Neural crest cell (in vitro differentiated cells): Measurements from ENCODE around the gene HDAC1. TPM values are rescaled to one million over a fixed set of nuclear protein-coding genes. Genes with fewer than 3 reads are reported as not detected.

ENCODE experiments used
- DNase-seq: peaks from one replicate; pipeline ENCODE4 v3.0.0; 2021; ENCODE audit warnings: low read depth, mixed read lengths, low spot score
- H3K27ac Mint-ChIP-seq: one replicate; pipeline ENCODE4 v1.8.0; 2021; ENCODE audit warnings: mild to moderate bottlenecking, mixed read lengths; ENCODE audit not compliant: unreplicated experiment
- H3K27me3 Mint-ChIP-seq: 2 replicates; pipeline ENCODE4 v1.8.0; 2021; ENCODE audit warnings: low read depth, mild to moderate bottlenecking, mixed read lengths
- H3K36me3 Mint-ChIP-seq: 2 replicates; pipeline ENCODE4 v1.8.0; 2021; ENCODE audit warnings: low read depth, mild to moderate bottlenecking, mixed read lengths
- H3K4me1 Mint-ChIP-seq: 2 replicates; pipeline ENCODE4 v1.8.0; 2021; ENCODE audit warnings: mixed read lengths
- H3K4me3 Mint-ChIP-seq: one replicate; pipeline ENCODE4 v1.8.0; 2021; ENCODE audit warnings: mild to moderate bottlenecking, mixed read lengths
- H3K9me3 Mint-ChIP-seq: 2 replicates; pipeline ENCODE4 v1.8.0; 2021; ENCODE audit warnings: mixed read lengths
- total RNA-seq: library from RNA; stranded (reverse); gene quantifications from 2 replicates; pipeline ENCODE4 v1.2.1, GENCODE V29; 2021
- TF ChIP-seq, protein P1 (sequence below): fragments of 200-600 bp; sonication (generic); conservative IDR thresholded peaks from 2 replicates; pipeline ENCODE4 v1.5.0; 2021; ENCODE audit warnings: antibody characterized with exemption, mild to moderate bottlenecking

Gene HDAC1
- total RNA-seq, 1 donor from 2014 or later, result 130 TPM

- peak; percentile 53 for DNase-seq
- H3K27ac Mint-ChIP-seq, result no peak overlapping the region
- TF ChIP-seq, protein P1, sequence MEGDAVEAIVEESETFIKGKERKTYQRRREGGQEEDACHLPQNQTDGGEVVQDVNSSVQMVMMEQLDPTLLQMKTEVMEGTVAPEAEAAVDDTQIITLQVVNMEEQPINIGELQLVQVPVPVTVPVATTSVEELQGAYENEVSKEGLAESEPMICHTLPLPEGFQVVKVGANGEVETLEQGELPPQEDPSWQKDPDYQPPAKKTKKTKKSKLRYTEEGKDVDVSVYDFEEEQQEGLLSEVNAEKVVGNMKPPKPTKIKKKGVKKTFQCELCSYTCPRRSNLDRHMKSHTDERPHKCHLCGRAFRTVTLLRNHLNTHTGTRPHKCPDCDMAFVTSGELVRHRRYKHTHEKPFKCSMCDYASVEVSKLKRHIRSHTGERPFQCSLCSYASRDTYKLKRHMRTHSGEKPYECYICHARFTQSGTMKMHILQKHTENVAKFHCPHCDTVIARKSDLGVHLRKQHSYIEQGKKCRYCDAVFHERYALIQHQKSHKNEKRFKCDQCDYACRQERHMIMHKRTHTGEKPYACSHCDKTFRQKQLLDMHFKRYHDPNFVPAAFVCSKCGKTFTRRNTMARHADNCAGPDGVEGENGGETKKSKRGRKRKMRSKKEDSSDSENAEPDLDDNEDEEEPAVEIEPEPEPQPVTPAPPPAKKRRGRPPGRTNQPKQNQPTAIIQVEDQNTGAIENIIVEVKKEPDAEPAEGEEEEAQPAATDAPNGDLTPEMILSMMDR, result peak; percentile 52
- H3K4me1 Mint-ChIP-seq, result peaks cover 31% of the 10 kb centered on the region
- peaks cover 3% of the 10 kb centered on the region for H3K27me3 Mint-ChIP-seq
- no peaks in the 10 kb centered on the region for H3K9me3 Mint-ChIP-seq
- peaks cover 9% of the 10 kb centered on the region for H3K36me3 Mint-ChIP-seq
- H3K4me3 Mint-ChIP-seq, result peak overlapping the region; percentile 29
These were observed 70.0 kb downstream of the HDAC1 start for GRCh38 chr1:32361674-32362473.

DNA sequence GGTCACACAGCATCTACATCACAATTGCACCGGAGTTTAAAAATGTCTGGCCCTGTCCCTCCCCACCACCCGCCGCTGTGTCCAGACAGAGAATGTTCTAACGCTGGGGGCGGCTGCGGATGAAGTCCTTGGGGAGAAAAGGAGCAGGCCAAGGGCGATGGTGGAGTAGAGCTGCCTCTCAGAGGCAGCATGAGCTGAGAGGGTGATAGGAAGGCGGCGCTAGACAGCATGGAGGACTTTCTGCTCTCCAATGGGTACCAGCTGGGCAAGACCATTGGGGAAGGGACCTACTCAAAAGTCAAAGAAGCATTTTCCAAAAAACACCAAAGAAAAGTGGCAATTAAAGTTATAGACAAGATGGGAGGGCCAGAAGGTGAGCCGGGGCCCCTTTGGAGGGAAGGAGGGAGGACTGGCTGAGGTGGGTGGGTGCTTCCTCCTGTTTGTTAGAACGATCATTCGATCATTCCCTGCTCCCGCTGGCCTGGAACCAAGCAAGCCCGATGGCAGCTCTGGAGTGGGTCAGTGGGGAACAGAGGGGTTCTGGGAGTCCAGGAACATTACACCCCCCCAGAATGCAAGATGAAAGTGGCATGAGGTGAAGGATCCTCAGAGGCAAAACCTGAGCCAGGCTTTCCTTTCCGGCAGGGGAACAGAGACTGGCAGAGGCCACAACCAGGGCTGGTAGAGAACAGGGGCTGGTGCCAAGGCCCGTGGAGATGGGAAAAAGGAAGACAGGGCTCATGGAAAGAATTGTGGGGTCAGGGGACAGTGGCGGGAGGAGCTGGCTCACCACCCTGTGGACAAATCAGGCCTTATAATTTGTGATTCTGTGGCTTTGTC, 70.8 kb downstream of the HDAC1 start, which contains the start of the genes FAM229A and TSSK3:
Gene FAM229A (minus strand): TSS at position 12 of the 840 bp plus-strand sequence. CDS start 394 bp downstream, outside the sequence.
Gene TSSK3 (plus strand): TSS at position 66 of the 840 bp plus-strand sequence. CDS start 163 bp downstream, at position 229.
- DNase-seq, result no peak
- Mint-ChIP-seq H3K36me3 (peaks cover 9% of the 10 kb centered on the region), H3K4me1 (peaks cover 26% of the 10 kb centered on the region), H3K9me3 (no peaks in the 10 kb centered on the region), H3K27me3 (peaks cover 3% of the 10 kb centered on the region), H3K4me3 (peak within 1 kb of the TSS; percentile 35), H3K27ac (no peak within 1 kb of the TSS)
- TF ChIP-seq, protein P1, result no peak

GRCh38 chr1:32363713-32364112, 71.8 kb downstream of the HDAC1 start:
- no peak overlapping the region for H3K27ac Mint-ChIP-seq
- H3K9me3 Mint-ChIP-seq, result no peaks in the 10 kb centered on the region
- peaks cover 3% of the 10 kb centered on the region for H3K27me3 Mint-ChIP-seq
- TF ChIP-seq, protein P1, result no peak
- peaks cover 26% of the 10 kb centered on the region for H3K4me1 Mint-ChIP-seq
- H3K36me3 Mint-ChIP-seq, result peaks cover 9% of the 10 kb centered on the region
- no peak overlapping the region for H3K4me3 Mint-ChIP-seq
- DNase-seq, result no peak

GRCh38 chr1:32364836-32365235, 73.0 kb downstream of the HDAC1 start:
- peaks cover 3% of the 10 kb centered on the region for H3K27me3 Mint-ChIP-seq
- no peaks in the 10 kb centered on the region for H3K9me3 Mint-ChIP-seq
- H3K27ac Mint-ChIP-seq, result no peak overlapping the region
- peaks cover 20% of the 10 kb centered on the region for H3K4me1 Mint-ChIP-seq
- TF ChIP-seq, protein P1, result no peak
- no peak overlapping the region for H3K4me3 Mint-ChIP-seq
- peaks cover 12% of the 10 kb centered on the region for H3K36me3 Mint-ChIP-seq
- DNase-seq, result no peak

- Mint-ChIP-seq H3K4me1 (peaks cover 18% of the 10 kb centered on the region), H3K27me3 (peaks cover 3% of the 10 kb centered on the region), H3K36me3 (peaks cover 12% of the 10 kb centered on the region), H3K4me3 (peak overlapping the region; percentile 44), H3K9me3 (no peaks in the 10 kb centered on the region), H3K27ac (peak overlapping the region; percentile 57)
- TF ChIP-seq, protein P1, result no peak
- DNase-seq, result no peak
These were observed 73.6 kb downstream of the HDAC1 start for GRCh38 chr1:32365445-32365844.
